HTERT RPE-1 (cell line): ENCODE results near the gene POLG2.
"Not testable (repeated sequence)": the region's sequence is repeated elsewhere in the genome, so short reads cannot be mapped to it uniquely, and the experiment has no call there.

Experiments used
- in situ Hi-C: fragments of 300-500 bp; cut with MboI; formaldehyde crosslinking; loops from 4 replicates; pipeline ENCODE4 v1.14.3; 2020; ENCODE audit warnings: low sequenced_read_pairs

The POLG2 gene

GRCh38 chr17:64491034-64491860 lies 5.6 kb downstream of the POLG2 start:
- in situ Hi-C loops, result no loop called here

DNA sequence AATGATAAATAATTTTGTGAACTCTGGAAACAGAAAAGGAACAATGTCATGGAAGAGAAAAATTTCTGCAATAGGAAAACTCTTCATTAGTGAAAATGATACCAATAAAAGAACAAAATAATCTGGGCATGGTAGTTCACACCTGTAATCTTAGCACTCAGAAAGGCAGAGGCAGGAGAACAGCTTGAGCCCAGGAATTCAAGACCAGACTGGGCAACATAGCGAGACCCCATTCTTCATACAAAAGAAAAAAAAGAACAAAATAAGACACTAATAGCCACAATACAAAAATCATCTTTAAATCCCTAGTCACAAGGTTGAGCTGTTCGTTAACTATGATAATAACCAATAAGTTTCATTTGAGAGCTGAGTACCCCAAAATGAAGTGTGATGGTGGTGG lies 8.6 kb downstream of the POLG2 start:
- in situ Hi-C loops, result no loop called here

DNA sequence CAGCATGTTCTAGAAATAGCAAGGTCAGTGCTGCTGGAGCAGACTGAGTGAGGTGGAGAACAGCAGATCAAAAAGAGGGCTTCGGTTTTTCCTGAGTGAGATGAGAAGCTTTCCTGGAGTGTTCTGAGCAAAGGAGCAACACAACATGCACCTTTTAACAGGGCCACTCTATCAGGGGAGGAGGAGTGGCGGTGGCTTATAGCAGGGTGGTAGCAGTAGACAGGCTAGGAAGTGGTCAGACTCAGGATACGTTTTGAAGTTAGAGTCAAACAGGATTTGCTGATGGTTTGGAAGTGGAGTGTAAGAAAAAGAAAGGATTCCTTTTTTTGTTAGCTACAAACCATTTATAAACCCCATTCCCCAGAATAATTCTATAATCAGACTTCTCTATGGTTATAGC lies 12.5 kb downstream of the POLG2 start:
- in situ Hi-C loops, result no loop called here

DNA sequence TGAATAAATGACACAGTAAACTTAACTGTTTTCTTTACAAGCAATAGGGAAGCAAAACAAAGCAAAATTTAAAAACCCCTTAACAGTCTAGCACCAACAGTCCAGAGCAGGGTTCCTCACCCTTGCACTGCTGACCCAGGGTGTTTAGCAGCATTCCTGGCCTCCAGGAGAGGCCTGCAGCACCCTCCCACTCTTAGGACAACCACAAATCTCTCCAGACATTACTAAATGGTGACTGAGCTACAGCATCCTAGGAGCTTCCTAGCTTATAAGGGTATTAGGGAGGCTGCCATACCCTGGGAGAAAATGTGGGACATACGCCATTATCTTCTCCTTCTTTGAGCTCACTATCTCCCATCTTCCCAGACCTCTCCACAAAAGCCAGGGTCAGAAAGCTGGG lies 15.9 kb downstream of the POLG2 start:
- in situ Hi-C loops, result no loop called here

GRCh38 chr17:64477849-64478248 lies 19.0 kb downstream of the POLG2 start:
- in situ Hi-C loops, result no loop called here

DNA sequence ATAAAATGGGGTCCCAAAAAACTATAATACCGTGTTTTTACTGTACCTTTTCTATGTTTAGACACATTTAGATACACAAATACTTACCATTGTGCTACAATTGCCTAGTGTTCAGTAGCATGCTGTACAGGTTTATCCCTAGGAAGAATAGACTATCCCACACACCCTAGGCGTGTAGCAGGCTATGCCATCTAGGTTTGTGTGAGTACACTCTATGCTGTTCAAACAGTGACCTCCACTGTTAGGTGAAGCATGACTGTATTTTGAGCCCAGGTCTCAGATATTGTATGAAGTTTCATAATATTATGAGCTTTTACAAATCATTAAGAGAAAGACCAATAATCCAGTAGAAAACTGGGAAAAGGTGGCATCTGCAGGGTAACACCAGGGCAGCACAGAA lies 24.3 kb downstream of the POLG2 start:
- in situ Hi-C loops, result no loop called here

DNA sequence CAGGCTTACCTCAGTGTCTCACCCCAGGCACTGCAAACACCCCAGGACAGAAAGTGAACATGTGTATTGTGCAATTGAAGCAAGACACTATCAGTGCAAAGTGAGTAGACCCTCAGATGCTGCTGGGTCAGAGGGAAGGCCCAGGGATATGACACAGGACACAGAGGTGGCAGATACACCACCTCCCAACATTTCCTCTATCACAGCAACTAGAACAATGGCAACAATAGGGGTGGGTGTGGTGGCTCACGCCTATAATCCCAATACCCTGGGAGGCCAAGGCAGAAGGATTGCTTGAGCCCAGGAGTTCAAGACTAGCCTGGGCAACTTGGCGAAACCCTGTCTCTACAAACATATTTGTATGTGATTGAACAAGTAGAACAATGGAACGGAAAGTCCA lies 25.4 kb downstream of the POLG2 start:
- in situ Hi-C loops, result no loop called here

GRCh38 chr17:64470625-64471024 lies 26.2 kb downstream of the POLG2 start:
- in situ Hi-C loops, result no loop called here

GRCh38 chr17:64466834-64467233 lies 30.0 kb downstream of the POLG2 start:
- in situ Hi-C loops, result not testable (repeated sequence)

- in situ Hi-C loops, result no loop called here
Measured at GRCh38 chr17:64466019-64466735, 30.7 kb downstream of the POLG2 start.

- in situ Hi-C loops, result no loop called here
Measured at GRCh38 chr17:64461788-64462187, 35.1 kb downstream of the POLG2 start.

GRCh38 chr17:64460955-64461354 lies 35.9 kb downstream of the POLG2 start:
- in situ Hi-C loops, result no loop called here

DNA sequence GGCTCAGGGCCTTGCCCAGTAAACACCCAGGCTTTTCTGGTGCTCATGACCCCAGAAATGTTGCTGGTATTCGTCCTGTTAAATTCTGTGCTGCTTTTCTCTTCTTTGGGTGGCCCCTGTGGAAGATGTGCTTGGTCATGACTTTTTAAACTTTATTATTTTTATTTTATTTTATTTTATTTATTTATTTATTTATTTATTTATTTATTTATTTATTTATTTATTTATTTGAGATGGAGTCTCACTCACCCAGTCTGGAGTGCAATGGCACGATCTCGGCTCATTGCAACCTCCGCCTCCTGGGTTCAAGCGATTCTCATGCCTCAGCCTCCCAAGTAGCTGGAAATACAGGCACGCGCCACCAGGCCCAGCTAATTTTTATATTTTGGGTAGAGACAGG lies 37.0 kb downstream of the POLG2 start:
- in situ Hi-C loops, result not testable (repeated sequence)

GRCh38 chr17:64459284-64459747 lies 37.5 kb downstream of the POLG2 start:
- in situ Hi-C loops, result no loop called here

- in situ Hi-C loops, result no loop called here
Measured at GRCh38 chr17:64458756-64459155, 38.1 kb downstream of the POLG2 start.

GRCh38 chr17:64457156-64457555 lies 39.7 kb downstream of the POLG2 start:
- in situ Hi-C loops, result no loop called here

- in situ Hi-C loops, result no loop called here
Measured at GRCh38 chr17:64455993-64456885, 40.6 kb downstream of the POLG2 start.

- in situ Hi-C loops, result no loop called here
Measured at GRCh38 chr17:64449545-64449944, 47.3 kb downstream of the POLG2 start.

GRCh38 chr17:64448665-64449512 lies 48.0 kb downstream of the POLG2 start, which contains the start of gene MILR1:
Gene MILR1 (plus strand): TSS chr17:64449115. CDS start chr17:64449169, 54 bp downstream.
- in situ Hi-C loops, result no loop called here

- in situ Hi-C loops, result no loop called here
Measured at GRCh38 chr17:64447526-64447925, 49.3 kb downstream of the POLG2 start.
